Small intestine (tissue), 4 donors: ENCODE data around the gene ST6GALNAC6. TPM values are rescaled to one million over a fixed set of nuclear protein-coding genes. Genes with fewer than 3 reads are reported as not detected.

Experiments
- polyA plus RNA-seq, 4 donors: library from polyadenylated mRNA; stranded (reverse) in 3 of 4; unstranded in 1 of 4; fragments of 200-250 nt in 3 of 4; fragments of 120-200 nt in 1 of 4; gene quantifications; one replicate each; pipeline versions ENCODE4 v1.2.1 to v1.2.3, GENCODE V29; 2013
- donor health status: healthy with polysubstance abuse.
- donor health status: Bipolar disorder and iron deficiency.
- donor health status: healthy.

ST6GALNAC6 gene
- polyA plus RNA-seq, 4 donors = 2.2 to 31.8 (median 11.8) TPM

Other genes with a start within 250 kb of the ST6GALNAC6 start
- under 1 TPM in 2 of 4 donors, not detected in 2; 0.12 to 0.84 TPM for gene CFAP157, start 192.6 kb downstream of the ST6GALNAC6 start, polyA plus RNA-seq
- gene PTRH1, start 183.9 kb downstream of the ST6GALNAC6 start, polyA plus RNA-seq = 10 to 100 TPM in 2 of 4 donors, 1 to 10 TPM in 2; 3.4 to 16.8 (median 10.9) TPM
- under 1 TPM in 2 of 4 donors, not detected in 2; 0.01 to 0.03 TPM for gene TTC16, start 183.5 kb downstream of the ST6GALNAC6 start, polyA plus RNA-seq
- 10 to 100 TPM; 13.2 to 24.0 (median 21.1) TPM for gene TOR2A, start 164.3 kb downstream of the ST6GALNAC6 start, polyA plus RNA-seq
- 10 to 100 TPM in 1 of 4 donors, 1 to 10 TPM in 2, under 1 TPM in 1; 0.67 to 12.6 (median 4.4) TPM for gene SH2D3C, start 120.9 kb downstream of the ST6GALNAC6 start, polyA plus RNA-seq
- 10 to 100 TPM; 34.0 to 47.2 (median 34.6) TPM for gene CDK9, start 113.6 kb downstream of the ST6GALNAC6 start, polyA plus RNA-seq
- gene FPGS, start 96.7 kb downstream of the ST6GALNAC6 start, polyA plus RNA-seq = 10 to 100 TPM; 24.4 to 45.8 (median 30.6) TPM
- gene ENG, start 44.9 kb downstream of the ST6GALNAC6 start, polyA plus RNA-seq = 10 to 100 TPM in 2 of 4 donors, 1 to 10 TPM in 2; 3.1 to 84.0 (median 11.8) TPM
- gene AK1, start 21.9 kb downstream of the ST6GALNAC6 start, polyA plus RNA-seq = 10 to 100 TPM; 11.6 to 60.6 (median 51.7) TPM
- 10 to 100 TPM in 3 of 4 donors, 1 to 10 TPM in 1; 9.1 to 34.7 (median 22.5) TPM for gene ST6GALNAC4, start 17.4 kb upstream of the ST6GALNAC6 start, polyA plus RNA-seq
- gene PIP5KL1, start 31.2 kb upstream of the ST6GALNAC6 start, polyA plus RNA-seq = under 1 TPM in 3 of 4 donors, not detected in 1; 0.40 to 0.81 (median 0.60) TPM
- gene DPM2, start 38.3 kb upstream of the ST6GALNAC6 start, polyA plus RNA-seq = 10 to 100 TPM; 23.2 to 46.0 (median 35.4) TPM
- gene EEIG1, start 81.4 kb upstream of the ST6GALNAC6 start, polyA plus RNA-seq = 100 to 1,000 TPM in 1 of 4 donors, 10 to 100 TPM in 3; 43.9 to 123 (median 58.9) TPM
- 1 to 10 TPM; 8.1 to 10.0 (median 9.0) TPM for gene NAIF1, start 167.7 kb upstream of the ST6GALNAC6 start, polyA plus RNA-seq
- gene SLC25A25, start 168.6 kb upstream of the ST6GALNAC6 start, polyA plus RNA-seq = 10 to 100 TPM; 15.5 to 26.2 (median 20.1) TPM
- 10 to 100 TPM; 47.7 to 99.7 (median 76.0) TPM for gene PTGES2, start 228.1 kb upstream of the ST6GALNAC6 start, polyA plus RNA-seq
- gene LCN2, start 249.8 kb upstream of the ST6GALNAC6 start, polyA plus RNA-seq = 100 to 1,000 TPM in 1 of 4 donors, 1 to 10 TPM in 3; 1.6 to 582 (median 3.7) TPM